B cell (primary cell): Measurements from ENCODE around the gene ZMIZ1. TPM values are rescaled to one million over a fixed set of nuclear protein-coding genes. Genes with fewer than 3 reads are reported as not detected.

Source experiments
- ATAC-seq: fragments of 200-7000 bp; cut with Tn5 transposase; one replicate; pipeline ENCODE4 v1.10.0; 2021; ENCODE audit warnings: low read depth, mild to moderate bottlenecking, moderate number of reproducible peaks, moderate library complexity
- CTCF ChIA-PET: fragments of 350-600 bp; sonication (Branson Sonifier 250); formaldehyde crosslinking; loops from one replicate; lab custom pipeline; 2021; ENCODE audit warnings: antibody characterized with exemption, inconsistent platforms; lab: Charles Lee
- POLR2A ChIA-PET: fragments of 350-600 bp; sonication (Branson Sonifier 250); formaldehyde crosslinking; loops from one replicate; lab custom pipeline; 2021; ENCODE audit warnings: antibody characterized with exemption; lab: Charles Lee
- DNase-seq: peaks from one replicate; pipeline ENCODE4 v3.0.0; 2013
- H2AFZ ChIP-seq: 2 replicates; pipeline ENCODE4 v1.6.1; 2012; ENCODE audit warnings: mild to moderate bottlenecking, low read depth, low read length; ENCODE audit not compliant: insufficient read depth, poor library complexity, severe bottlenecking
- H3K27ac ChIP-seq, 2 donors: 1 replicate in 1 of 2; 2 replicates in 1 of 2; pipeline ENCODE4 v1.5.1; 2012 to 2013; ENCODE audit warnings: low read length in 2 of 2, mild to moderate bottlenecking in 2 of 2, moderate library complexity in 1 of 2
- H3K27me3 ChIP-seq, 4 experiments: fragments of 200-600 bp in 1 of 4; sonication (generic) in 1 of 4; replicated peaks in 1 of 4; 1 replicate in 2 of 4; 2 replicates in 2 of 4; pipeline versions ENCODE4 v1.6.1 to v1.7.0; 2013 to 2016; ENCODE audit warnings: low read length in 3 of 4, mild to moderate bottlenecking in 2 of 4, mixed read lengths in 1 of 4, moderate library complexity in 1 of 4; ENCODE audit not compliant: insufficient read depth in 4 of 4, control insufficient read depth in 3 of 4; ENCODE audit errors: control extremely low read depth in 1 of 4
- H3K36me3 ChIP-seq, 2 experiments: replicated peaks in 1 of 2; 1 replicate in 1 of 2; 2 replicates in 1 of 2; pipeline versions ENCODE4 v1.6.1 to v1.7.1; 2013; ENCODE audit warnings: low read length in 1 of 2; ENCODE audit not compliant: insufficient read depth in 2 of 2, control insufficient read depth in 1 of 2; ENCODE audit errors: control extremely low read depth in 1 of 2, extremely low read depth in 1 of 2
- H3K4me1 ChIP-seq, 2 donors: fragments of 200-600 bp in 1 of 2; sonication (generic) in 1 of 2; 1 replicate in 1 of 2; 2 replicates in 1 of 2; pipeline versions ENCODE4 v1.5.1 to v1.6.1; 2013 to 2017; ENCODE audit warnings: low read length in 2 of 2; ENCODE audit not compliant: control insufficient read depth in 2 of 2, insufficient read depth in 2 of 2
- H3K4me2 ChIP-seq: replicated peaks from 2 replicates; pipeline ENCODE3; 2012; ENCODE audit warnings: mild to moderate bottlenecking, low read depth, low read length; ENCODE audit not compliant: poor library complexity, severe bottlenecking
- H3K4me3 ChIP-seq, 5 experiments: fragments of 200-600 bp in 1 of 5; sonication (generic) in 1 of 5; 1 replicate in 3 of 5; 2 replicates in 2 of 5; pipeline versions ENCODE4 v1.5.1 to v1.7.0; 2011 to 2016; ENCODE audit warnings: low read length in 4 of 5, mild to moderate bottlenecking in 4 of 5, low read depth in 2 of 5, control low read depth in 1 of 5, moderate library complexity in 1 of 5; ENCODE audit not compliant: insufficient read depth in 1 of 5; ENCODE audit errors: control extremely low read depth in 1 of 5, extremely low read depth in 1 of 5
- H3K79me2 ChIP-seq: fragments of 200-600 bp; sonication (generic); one replicate; pipeline ENCODE4 v1.6.0; 2016; ENCODE audit warnings: low read length; ENCODE audit not compliant: control insufficient read depth, insufficient read depth
- H3K9ac ChIP-seq: fragments of 200-600 bp; sonication (generic); 2 replicates; pipeline ENCODE4 v1.6.1; 2017; ENCODE audit warnings: mild to moderate bottlenecking, low read length, moderate library complexity
- H3K9me3 ChIP-seq, 3 donors: one replicate each; pipeline versions ENCODE4 v1.6.1 to v1.7.1; 2013; ENCODE audit warnings: low read length in 2 of 3; ENCODE audit not compliant: control insufficient read depth in 2 of 3, insufficient read depth in 1 of 3; ENCODE audit errors: control extremely low read depth in 1 of 3
- H4K20me1 ChIP-seq: 2 replicates; pipeline ENCODE4 v1.6.0; 2012; ENCODE audit warnings: mild to moderate bottlenecking, low read length; ENCODE audit not compliant: insufficient read depth, control insufficient read depth, poor library complexity, severe bottlenecking
- H3K27ac Mint-ChIP-seq: one replicate; pipeline ENCODE4 v1.8.0; 2021; ENCODE audit warnings: mixed read lengths
- H3K27me3 Mint-ChIP-seq: one replicate; pipeline ENCODE4 v1.8.0; 2021; ENCODE audit warnings: mixed read lengths
- H3K4me1 Mint-ChIP-seq: one replicate; pipeline ENCODE4 v1.8.0; 2021; ENCODE audit warnings: mixed read lengths
- H3K4me3 Mint-ChIP-seq: one replicate; pipeline ENCODE4 v1.8.0; 2021; ENCODE audit warnings: mixed read lengths
- H3K9me3 Mint-ChIP-seq: one replicate; pipeline ENCODE4 v1.8.0; 2022; ENCODE audit warnings: mixed read lengths; ENCODE audit not compliant: insufficient read depth
- CTCF ChIP-seq: fragments of 200-600 bp; IDR thresholded peaks from one replicate; pipeline ENCODE4 v1.8.0; 2022; ENCODE audit warnings: antibody characterized with exemption, mild to moderate bottlenecking
- EZH2 ChIP-seq: IDR thresholded peaks from 2 replicates; pipeline ENCODE4 v1.6.1; 2012; ENCODE audit warnings: borderline replicate concordance, low read depth, mild to moderate bottlenecking, moderate library complexity, low read length; ENCODE audit not compliant: insufficient read depth, poor library complexity, severe bottlenecking
- WGBS: methylation state at CpG from one replicate; pipeline ENCODE4 v1.1.5; 2013; ENCODE audit warnings: missing lambda C conversion rate; ENCODE audit not compliant: insufficient coverage; 5-methylcytosine and 5-hydroxymethylcytosine counted together
- intact Hi-C: fragments of 100-400 bp; cut with micrococcal nuclease; formaldehyde crosslinking; loops from one replicate; pipeline ENCODE4 v1.10.0; 2022
- polyA plus RNA-seq: library from polyadenylated mRNA; depleted of rRNA; stranded (reverse); fragments of >200 nt; gene quantifications from 2 replicates; pipeline ENCODE4 v1.2.3, GENCODE V29; 2012
- total RNA-seq, 2 donors: library from RNA; stranded (reverse); fragments of 120-200 nt in 1 of 2; gene quantifications; 1 replicate in 1 of 2; 2 replicates in 1 of 2; pipeline versions ENCODE4 v1.2.3 to v1.2.4, GENCODE V29; 2013 to 2022

ZMIZ1 gene
- total and polyA plus RNA-seq, 2 donors (not counting 1 experiment from before 2014, with no cell fraction given): 14.3 to 64.9 TPM

GRCh38 chr10:79266084-79266483 is 197.3 kb downstream of the ZMIZ1 start:
- no peaks in the 10 kb centered on the region for H3K9me3 Mint-ChIP-seq
- peak; percentile 71 for DNase-seq
- WGBS: 20% methylated on average over 6 of the region's 6 CpGs
- Histone ChIP-seq H3K4me1 (peaks cover 64 to 98% of the 10 kb centered on the region in 2 donors), H3K27me3 (no peaks in the 10 kb centered on the region), H2AFZ (peak overlapping the region; percentile 52), H3K9me3 (no peaks in the 10 kb centered on the region), H3K9ac (peak overlapping the region; percentile 36), H3K4me2 (peak overlapping the region; percentile 67), H4K20me1 (no peaks in the 10 kb centered on the region), H3K27ac (peak overlapping the region; percentile 64 to 71), H3K79me2 (peaks cover 87% of the 10 kb centered on the region), H3K4me3 (peak overlapping the region in 2 of 5 experiments; percentile 8 to 45), H3K36me3 (no peaks in the 10 kb centered on the region)
- ChIA-PET CTCF (interaction anchor here (0.6 to 1.6 kb wide), 4 partner anchors 18 to 71 kb away, joined by 3 to 6 read pairs (median 3); no protein-coding TSS in a partner anchor), POLR2A (interaction anchor here (1.0 to 2.5 kb wide), 4 partner anchors 16 to 22 kb away, joined by 3 to 9 read pairs (median 5); no protein-coding TSS in a partner anchor)
- ATAC-seq: peak; percentile 73
- no peak for TF ChIP-seq CTCF
- no peak for TF ChIP-seq EZH2
- H3K27me3 Mint-ChIP-seq: no peaks in the 10 kb centered on the region
- peaks cover 95% of the 10 kb centered on the region for H3K4me1 Mint-ChIP-seq
- peak overlapping the region; percentile 76 for H3K4me3 Mint-ChIP-seq
- intact Hi-C loops: loop anchor here (1.0 kb wide), 2 partner anchors 16 to 20 kb away; no protein-coding TSS in a partner anchor
- peak overlapping the region; percentile 91 for H3K27ac Mint-ChIP-seq
